Astrocyte (in vitro differentiated cells and primary cell): Measurements from ENCODE around the gene KCNQ1. TPM values are rescaled to one million over a fixed set of nuclear protein-coding genes. Genes with fewer than 3 reads are reported as not detected.

Experiments
- DNase-seq: peaks from one replicate; pipeline ENCODE4 v3.0.0-alpha.2; 2010; ENCODE audit warnings: low read depth
- FAIRE-seq: peaks from 2 replicates; lab custom pipeline; 2011; peaks lifted over from hg19 to GRCh38; lab: Jason Lieb, UNC
- H2AFZ ChIP-seq: 2 replicates; pipeline ENCODE4 v1.6.0; 2012; ENCODE audit warnings: low read depth, low read length, inconsistent platforms
- H3K27ac ChIP-seq: 2 replicates; pipeline ENCODE4 v1.5.1; 2011; ENCODE audit warnings: low read depth, low read length, inconsistent platforms
- H3K27me3 ChIP-seq: 2 replicates; pipeline ENCODE4 v1.6.0; 2011; ENCODE audit warnings: low read length, inconsistent platforms; ENCODE audit not compliant: insufficient read depth
- H3K36me3 ChIP-seq: 2 replicates; pipeline ENCODE4 v1.5.1; 2011; ENCODE audit warnings: low read length, inconsistent platforms; ENCODE audit not compliant: insufficient read depth
- H3K4me1 ChIP-seq: 2 replicates; pipeline ENCODE4 v1.5.1; 2011; ENCODE audit warnings: low read length, inconsistent platforms; ENCODE audit not compliant: insufficient read depth
- H3K4me2 ChIP-seq: 2 replicates; pipeline ENCODE4 v1.6.0; 2012; ENCODE audit warnings: low read length, inconsistent platforms
- H3K4me3 ChIP-seq: 2 replicates; pipeline ENCODE4 v1.5.1; 2011; ENCODE audit warnings: low read depth, mild to moderate bottlenecking, low read length, inconsistent platforms; ENCODE audit not compliant: insufficient read depth
- H3K79me2 ChIP-seq: 2 replicates; pipeline ENCODE4 v1.6.0; 2012; ENCODE audit warnings: mild to moderate bottlenecking, low read length, inconsistent platforms; ENCODE audit not compliant: insufficient read depth
- H3K9ac ChIP-seq: 2 replicates; pipeline ENCODE4 v1.6.0; 2012; ENCODE audit warnings: mild to moderate bottlenecking, low read length, inconsistent platforms
- H3K9me3 ChIP-seq: 2 replicates; pipeline ENCODE4 v1.5.1; 2012; ENCODE audit warnings: low read depth, mild to moderate bottlenecking, low read length, inconsistent platforms; ENCODE audit not compliant: insufficient read depth
- H4K20me1 ChIP-seq: 2 replicates; pipeline ENCODE4 v1.6.0; 2012; ENCODE audit warnings: low read length, inconsistent platforms; ENCODE audit not compliant: insufficient read depth
- H3K27ac Mint-ChIP-seq: one replicate; pipeline ENCODE4 v1.8.0; 2021; ENCODE audit warnings: mild to moderate bottlenecking, mixed read lengths; ENCODE audit not compliant: unreplicated experiment
- H3K27me3 Mint-ChIP-seq: one replicate; pipeline ENCODE4 v1.8.0; 2021; ENCODE audit warnings: low read depth, mixed read lengths; ENCODE audit not compliant: unreplicated experiment
- H3K36me3 Mint-ChIP-seq: one replicate; pipeline ENCODE4 v1.8.0; 2021; ENCODE audit warnings: low read depth, mixed read lengths; ENCODE audit not compliant: unreplicated experiment
- H3K4me1 Mint-ChIP-seq: one replicate; pipeline ENCODE4 v1.8.0; 2021; ENCODE audit warnings: low read depth, mixed read lengths; ENCODE audit not compliant: unreplicated experiment
- H3K4me3 Mint-ChIP-seq: one replicate; pipeline ENCODE4 v1.8.0; 2021; ENCODE audit warnings: mild to moderate bottlenecking, moderate library complexity, mixed read lengths; ENCODE audit not compliant: unreplicated experiment
- H3K9me3 Mint-ChIP-seq: one replicate; pipeline ENCODE4 v1.8.0; 2021; ENCODE audit warnings: mild to moderate bottlenecking, mixed read lengths; ENCODE audit not compliant: unreplicated experiment
- CTCF ChIP-seq: IDR thresholded peaks from 2 replicates; pipeline ENCODE4 v1.5.1; 2011; ENCODE audit warnings: low read depth, mild to moderate bottlenecking, inconsistent platforms, low read length, moderate library complexity; ENCODE audit not compliant: insufficient read depth
- EZH2 ChIP-seq: IDR thresholded peaks from 2 replicates; pipeline ENCODE4 v1.6.1; 2012; ENCODE audit warnings: mild to moderate bottlenecking, low read length, inconsistent platforms; ENCODE audit not compliant: insufficient read depth
- total RNA-seq: library from RNA; stranded (reverse); gene quantifications from 2 replicates; pipeline ENCODE4 v1.2.1, GENCODE V29; 2021

Gene KCNQ1
- total RNA-seq, 1 donor from 2014 or later: not detected

GRCh38 chr11:2742611-2743426 lies 298.0 kb downstream of the KCNQ1 start:
- DNase-seq: no peak
- FAIRE-seq: no peak
- H3K79me2 ChIP-seq: no peaks in the 10 kb centered on the region
- Mint-ChIP-seq H3K36me3 (peaks cover 2% of the 10 kb centered on the region), H3K4me3 (peak overlapping the region; percentile 34), H3K9me3 (peaks cover 2% of the 10 kb centered on the region), H3K4me1 (peaks cover 15% of the 10 kb centered on the region), H3K27ac (no peak overlapping the region), H3K27me3 (peaks cover 19% of the 10 kb centered on the region)
- H3K9me3 ChIP-seq: no peaks in the 10 kb centered on the region
- no peaks in the 10 kb centered on the region for H3K36me3 ChIP-seq
- H3K9ac ChIP-seq: no peak overlapping the region
- H3K27me3 ChIP-seq: peaks cover 3% of the 10 kb centered on the region
- H3K4me2 ChIP-seq: no peak overlapping the region
- H2AFZ ChIP-seq: no peak overlapping the region
- no peak for TF ChIP-seq EZH2
- TF ChIP-seq CTCF: no peak
- no peaks in the 10 kb centered on the region for H4K20me1 ChIP-seq
- no peak overlapping the region for H3K4me3 ChIP-seq
- peaks cover 14% of the 10 kb centered on the region for H3K4me1 ChIP-seq
- H3K27ac ChIP-seq: no peak overlapping the region

GRCh38 chr11:2743427-2744110 lies 298.8 kb downstream of the KCNQ1 start:
- peaks cover 13% of the 10 kb centered on the region for H3K4me1 Mint-ChIP-seq
- no peak overlapping the region for H3K4me3 Mint-ChIP-seq
- peaks cover 2% of the 10 kb centered on the region for H3K36me3 Mint-ChIP-seq
- no peaks in the 10 kb centered on the region for H3K9me3 ChIP-seq
- no peak overlapping the region for H3K27ac ChIP-seq
- peaks cover 2% of the 10 kb centered on the region for H3K9me3 Mint-ChIP-seq
- FAIRE-seq (no peak), DNase-seq (no peak)
- H4K20me1 ChIP-seq: no peaks in the 10 kb centered on the region
- peaks cover 19% of the 10 kb centered on the region for H3K27me3 Mint-ChIP-seq
- peaks cover 14% of the 10 kb centered on the region for H3K4me1 ChIP-seq
- no peak overlapping the region for H3K9ac ChIP-seq
- no peak overlapping the region for H3K4me2 ChIP-seq
- H3K36me3 ChIP-seq: no peaks in the 10 kb centered on the region
- H3K4me3 ChIP-seq: no peak overlapping the region
- H3K27me3 ChIP-seq: peaks cover 3% of the 10 kb centered on the region
- no peak overlapping the region for H3K27ac Mint-ChIP-seq
- TF ChIP-seq EZH2 (no peak), CTCF (no peak)
- H2AFZ ChIP-seq: no peak overlapping the region
- no peaks in the 10 kb centered on the region for H3K79me2 ChIP-seq
